WERI-Rb-1 (cell line): ENCODE results near the gene AGO3.

Experiments
- DNase-seq: peaks from one replicate; pipeline ENCODE4 v3.0.0-alpha.2; 2020
- H3K27ac ChIP-seq: fragments of 250-450 bp; sonication (Bioruptor Pico); 2 replicates; pipeline ENCODE4 v1.5.1; 2020; ENCODE audit warnings: mild to moderate bottlenecking, moderate library complexity
- H3K27me3 ChIP-seq: fragments of 250-450 bp; sonication (Bioruptor Pico); 2 replicates; pipeline ENCODE4 v1.5.1; 2021; ENCODE audit warnings: mild to moderate bottlenecking, low read depth, moderate library complexity; ENCODE audit not compliant: insufficient read depth, severe bottlenecking
- H3K36me3 ChIP-seq: fragments of 250-450 bp; sonication (Bioruptor Pico); 2 replicates; pipeline ENCODE4 v1.5.1; 2020; ENCODE audit warnings: mild to moderate bottlenecking, moderate library complexity
- H3K4me3 ChIP-seq: 2 replicates; pipeline ENCODE4 v1.5.1; 2011; ENCODE audit warnings: low read depth, mild to moderate bottlenecking, control low read depth, low read length
- H3K9me3 ChIP-seq: fragments of 250-450 bp; sonication (Bioruptor Pico); 2 replicates; pipeline ENCODE4 v1.5.1; 2021; ENCODE audit warnings: mild to moderate bottlenecking, moderate library complexity; ENCODE audit not compliant: severe bottlenecking
- TF ChIP-seq, protein P1 (sequence below): IDR thresholded peaks from 2 replicates; pipeline ENCODE4 v1.5.1; 2011; ENCODE audit warnings: low read depth, mild to moderate bottlenecking, control low read depth, inconsistent platforms, low read length

AGO3 gene

DNA sequence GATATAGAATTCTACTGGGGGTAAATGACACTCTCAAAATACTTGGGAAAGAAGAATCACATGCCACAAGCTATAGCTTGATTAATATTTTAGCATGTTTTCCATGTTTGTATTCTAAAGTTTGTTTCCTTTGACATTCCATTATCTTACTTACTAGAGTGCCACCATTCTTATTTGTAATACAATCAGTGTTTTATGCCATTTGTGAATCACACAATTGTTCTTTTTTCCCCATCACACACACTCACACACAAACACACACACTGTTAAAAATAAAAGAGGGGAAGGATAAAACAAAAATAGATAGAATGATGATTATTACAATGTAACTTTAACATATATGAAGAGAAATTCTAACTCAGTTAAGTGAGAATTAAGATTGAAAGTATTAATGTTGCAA is 137.0 kb downstream of the AGO3 start:
- no peak for DNase-seq
- no peaks in the 10 kb centered on the region for H3K36me3 ChIP-seq
- H3K27ac ChIP-seq = no peak overlapping the region
- no peaks in the 10 kb centered on the region for H3K9me3 ChIP-seq
- H3K27me3 ChIP-seq = no peaks in the 10 kb centered on the region
- TF ChIP-seq, protein P1, sequence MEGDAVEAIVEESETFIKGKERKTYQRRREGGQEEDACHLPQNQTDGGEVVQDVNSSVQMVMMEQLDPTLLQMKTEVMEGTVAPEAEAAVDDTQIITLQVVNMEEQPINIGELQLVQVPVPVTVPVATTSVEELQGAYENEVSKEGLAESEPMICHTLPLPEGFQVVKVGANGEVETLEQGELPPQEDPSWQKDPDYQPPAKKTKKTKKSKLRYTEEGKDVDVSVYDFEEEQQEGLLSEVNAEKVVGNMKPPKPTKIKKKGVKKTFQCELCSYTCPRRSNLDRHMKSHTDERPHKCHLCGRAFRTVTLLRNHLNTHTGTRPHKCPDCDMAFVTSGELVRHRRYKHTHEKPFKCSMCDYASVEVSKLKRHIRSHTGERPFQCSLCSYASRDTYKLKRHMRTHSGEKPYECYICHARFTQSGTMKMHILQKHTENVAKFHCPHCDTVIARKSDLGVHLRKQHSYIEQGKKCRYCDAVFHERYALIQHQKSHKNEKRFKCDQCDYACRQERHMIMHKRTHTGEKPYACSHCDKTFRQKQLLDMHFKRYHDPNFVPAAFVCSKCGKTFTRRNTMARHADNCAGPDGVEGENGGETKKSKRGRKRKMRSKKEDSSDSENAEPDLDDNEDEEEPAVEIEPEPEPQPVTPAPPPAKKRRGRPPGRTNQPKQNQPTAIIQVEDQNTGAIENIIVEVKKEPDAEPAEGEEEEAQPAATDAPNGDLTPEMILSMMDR = no peak
- no peak overlapping the region for H3K4me3 ChIP-seq

DNA sequence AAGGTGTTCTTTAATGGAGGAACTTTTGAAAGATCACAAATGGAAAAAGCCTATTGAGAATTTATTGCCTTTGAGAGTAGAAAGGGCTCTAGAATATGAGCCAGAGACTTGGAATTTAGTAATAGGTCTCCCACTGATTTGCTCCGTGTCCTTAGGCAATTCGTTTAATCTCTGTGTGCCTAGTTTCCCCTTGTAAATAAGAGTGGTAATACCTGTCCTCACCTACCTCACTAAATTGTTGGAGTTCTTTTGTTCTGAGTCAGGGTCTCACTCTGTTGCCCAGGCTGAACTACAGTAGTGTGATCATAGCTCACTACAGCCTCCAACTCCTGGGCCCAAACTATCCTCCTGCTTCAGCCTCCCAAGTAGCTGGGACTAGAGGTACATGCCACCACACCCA is 138.0 kb downstream of the AGO3 start:
- no peaks in the 10 kb centered on the region for H3K36me3 ChIP-seq
- H3K27me3 ChIP-seq = no peaks in the 10 kb centered on the region
- TF ChIP-seq, protein P1 = no peak
- no peak overlapping the region for H3K4me3 ChIP-seq
- no peaks in the 10 kb centered on the region for H3K9me3 ChIP-seq
- no peak overlapping the region for H3K27ac ChIP-seq
- DNase-seq = no peak

DNA sequence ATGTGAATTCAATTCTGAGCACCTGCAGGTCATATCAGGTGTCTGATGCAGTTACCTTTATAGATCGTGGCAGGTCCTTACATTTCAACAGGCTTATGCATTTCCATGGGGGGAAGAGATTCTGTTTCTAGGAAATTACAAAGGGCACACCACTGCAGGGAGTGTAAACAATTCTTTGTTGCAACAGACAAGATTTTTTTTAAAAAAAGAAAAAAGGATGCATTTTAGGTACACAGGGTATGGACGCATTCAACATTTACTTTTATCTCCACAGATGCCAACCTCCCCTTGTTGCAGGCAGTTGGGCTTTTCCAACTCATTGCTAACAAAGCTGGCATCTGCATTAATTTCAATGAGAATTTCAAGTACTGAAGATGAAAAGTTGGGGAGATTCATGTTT is 139.4 kb downstream of the AGO3 start:
- DNase-seq = no peak
- H3K36me3 ChIP-seq = no peaks in the 10 kb centered on the region
- H3K27me3 ChIP-seq = no peaks in the 10 kb centered on the region
- TF ChIP-seq, protein P1 = no peak
- no peak overlapping the region for H3K27ac ChIP-seq
- H3K9me3 ChIP-seq = no peaks in the 10 kb centered on the region
- H3K4me3 ChIP-seq = no peak overlapping the region

DNA sequence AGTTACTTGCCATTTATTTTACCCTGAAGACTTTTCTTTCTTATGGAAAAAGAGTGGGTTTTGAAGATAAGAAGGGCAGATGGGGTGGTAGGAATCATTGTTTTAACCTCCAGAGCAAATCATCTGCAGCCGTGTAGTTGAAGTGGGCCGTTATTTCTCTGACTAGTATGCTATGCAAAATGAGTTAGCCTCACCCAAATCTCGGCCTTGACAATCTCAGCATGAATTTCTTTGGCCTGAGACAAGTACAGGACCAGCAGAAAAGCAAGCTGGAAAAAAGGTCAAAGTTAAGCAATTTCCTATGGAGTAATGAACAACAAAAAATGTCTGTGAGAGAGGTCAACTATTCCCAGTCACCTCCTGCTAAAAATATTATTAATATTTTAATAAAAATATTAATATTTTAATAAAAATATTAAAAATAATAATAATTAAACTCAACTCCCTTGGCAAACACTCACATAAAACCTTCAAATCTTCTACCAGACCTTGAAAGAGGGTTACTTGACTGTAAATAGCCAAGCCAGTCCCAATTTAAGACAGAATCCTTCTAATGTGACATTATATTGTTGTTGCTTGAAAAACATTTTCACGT is 146.2 kb downstream of the AGO3 start:
- TF ChIP-seq, protein P1 = no peak
- Histone ChIP-seq H3K27me3 (no peaks in the 10 kb centered on the region), H3K4me3 (no peak overlapping the region), H3K36me3 (no peaks in the 10 kb centered on the region), H3K9me3 (no peaks in the 10 kb centered on the region), H3K27ac (no peak overlapping the region)
- no peak for DNase-seq

DNA sequence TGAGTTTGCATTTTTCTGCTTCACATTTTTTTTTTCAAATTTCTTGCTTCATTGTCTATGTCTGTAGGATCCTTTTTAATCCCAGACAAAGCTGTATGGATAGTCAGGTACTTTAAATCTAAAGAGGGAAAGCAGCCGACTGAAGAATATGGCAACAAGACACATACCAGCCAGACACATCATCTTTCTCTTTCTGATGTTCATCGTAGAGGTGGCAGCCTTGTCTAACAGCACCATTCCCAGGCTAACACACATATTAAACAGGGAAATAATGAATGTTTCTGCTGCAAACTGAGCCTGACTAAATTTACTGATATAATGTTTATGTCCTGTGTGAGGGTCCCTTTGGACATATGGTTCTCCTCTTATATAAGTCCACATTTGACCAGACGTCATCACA is 149.3 kb downstream of the AGO3 start:
- H3K9me3 ChIP-seq = no peaks in the 10 kb centered on the region
- no peaks in the 10 kb centered on the region for H3K36me3 ChIP-seq
- H3K27me3 ChIP-seq = no peaks in the 10 kb centered on the region
- H3K4me3 ChIP-seq = no peak overlapping the region
- no peak overlapping the region for H3K27ac ChIP-seq
- no peak for DNase-seq
- TF ChIP-seq, protein P1 = no peak

DNA sequence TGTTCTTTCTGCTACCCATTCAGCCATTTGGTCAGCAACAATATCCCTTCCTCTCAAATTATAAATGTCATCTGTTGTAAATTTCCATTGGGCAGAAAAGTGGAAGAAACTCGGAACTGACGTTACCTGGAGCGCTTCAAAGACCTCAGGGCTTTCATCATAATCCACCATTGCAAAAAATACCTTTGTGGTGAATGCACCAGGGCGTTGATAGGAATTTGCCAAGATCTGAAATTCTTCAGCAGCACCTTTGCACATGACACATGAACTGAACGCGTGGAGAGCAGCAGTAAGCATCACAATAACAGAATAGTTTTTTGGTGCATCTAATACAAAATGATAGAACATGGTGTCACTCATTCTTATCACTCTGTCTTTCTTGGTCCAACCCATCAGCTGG is 149.9 kb downstream of the AGO3 start:
- TF ChIP-seq, protein P1 = no peak

More for the DNA sequence above, 149.9 kb downstream of the AGO3 start:
- Histone ChIP-seq H3K27me3 (no peaks in the 10 kb centered on the region), H3K36me3 (no peaks in the 10 kb centered on the region), H3K9me3 (no peaks in the 10 kb centered on the region), H3K27ac (no peak overlapping the region), H3K4me3 (no peak overlapping the region)
- no peak for DNase-seq
